WTC11 (cell line): ENCODE measurements around the gene MOV10. TPM values are rescaled to one million over a fixed set of nuclear protein-coding genes. Genes with fewer than 3 reads are reported as not detected.

Experiments
- ATAC-seq: fragments of 200-7000 bp; cut with Tn5 transposase; 2 replicates; pipeline ENCODE4 v1.10.0; 2021; ENCODE audit warnings: mild to moderate bottlenecking, moderate library complexity
- CTCF ChIA-PET: fragments of 300-600 bp; sonication (Branson Sonifier 250); formaldehyde crosslinking; loops from one replicate; lab custom pipeline; 2021; ENCODE audit warnings: antibody characterized with exemption; lab: Charles Lee
- POLR2A ChIA-PET: fragments of 350-600 bp; sonication (Branson Sonifier 250); formaldehyde crosslinking; loops from one replicate; lab custom pipeline; 2021; ENCODE audit warnings: antibody characterized with exemption; lab: Charles Lee
- DNase-seq: peaks from one replicate; pipeline ENCODE4 v3.0.0; 2021; ENCODE audit warnings: low spot score
- H3K27ac Mint-ChIP-seq: 2 replicates; pipeline ENCODE4 v1.8.0; 2021; ENCODE audit warnings: mixed read lengths
- H3K27me3 Mint-ChIP-seq: 2 replicates; pipeline ENCODE4 v1.8.0; 2021; ENCODE audit warnings: low read depth, mild to moderate bottlenecking, moderate library complexity, mixed read lengths
- H3K36me3 Mint-ChIP-seq: 2 replicates; pipeline ENCODE4 v1.8.0; 2021; ENCODE audit warnings: mixed read lengths
- H3K4me1 Mint-ChIP-seq: 2 replicates; pipeline ENCODE4 v1.8.0; 2022; ENCODE audit warnings: mixed read lengths
- H3K4me3 Mint-ChIP-seq: 2 replicates; pipeline ENCODE4 v1.8.0; 2021; ENCODE audit warnings: mild to moderate bottlenecking, moderate library complexity, mixed read lengths
- H3K9me3 Mint-ChIP-seq: 2 replicates; pipeline ENCODE4 v1.8.0; 2021; ENCODE audit warnings: mixed read lengths
- EMX1 ChIP-seq: fragments of 250-450 bp; sonication (Bioruptor Pico); IDR thresholded peaks from 2 replicates; pipeline ENCODE4 v1.8.0; 2021; ENCODE audit warnings: mild to moderate bottlenecking
- FOXP1 ChIP-seq: sonication (generic); formaldehyde crosslinking; IDR thresholded peaks from 2 replicates; pipeline ENCODE4 v1.8.0; 2022; ENCODE audit warnings: missing genetic modification reagents, mild to moderate bottlenecking, moderate library complexity, borderline replicate concordance
- GTF2I ChIP-seq: fragments of 250-450 bp; sonication (Bioruptor Pico); conservative IDR thresholded peaks from 2 replicates; pipeline ENCODE4 v1.4.0; 2021; ENCODE audit warnings: mild to moderate bottlenecking
- RORB ChIP-seq: fragments of 250-450 bp; sonication (Bioruptor Pico); IDR thresholded peaks from 2 replicates; pipeline ENCODE4 v1.9.0; 2021; ENCODE audit warnings: mild to moderate bottlenecking
- SMAD4 ChIP-seq: sonication (generic); formaldehyde crosslinking; IDR thresholded peaks from 2 replicates; pipeline ENCODE4 v1.8.0; 2022; ENCODE audit warnings: mild to moderate bottlenecking, missing genetic modification reagents
- SP1 ChIP-seq: sonication (generic); formaldehyde crosslinking; conservative IDR thresholded peaks from 2 replicates; pipeline ENCODE4 v1.8.1; 2022; ENCODE audit warnings: missing genetic modification reagents
- TEAD4 ChIP-seq: sonication (generic); formaldehyde crosslinking; IDR thresholded peaks from 2 replicates; pipeline ENCODE4 v1.8.0; 2022; ENCODE audit warnings: mild to moderate bottlenecking, missing genetic modification reagents
- USF2 ChIP-seq: sonication (generic); formaldehyde crosslinking; IDR thresholded peaks from 2 replicates; pipeline ENCODE4 v1.8.1; 2023; ENCODE audit warnings: mild to moderate bottlenecking, missing genetic modification reagents, moderate library complexity
- ZNF138 ChIP-seq: sonication (generic); formaldehyde crosslinking; conservative IDR thresholded peaks from 2 replicates; pipeline ENCODE4 v1.8.1; 2022; ENCODE audit warnings: mild to moderate bottlenecking, moderate library complexity, missing genetic modification reagents
- ZNF219 ChIP-seq: sonication (generic); formaldehyde crosslinking; IDR thresholded peaks from 2 replicates; pipeline ENCODE4 v1.8.0; 2023; ENCODE audit warnings: missing genetic modification reagents, mild to moderate bottlenecking, borderline replicate concordance
- ZNF532 ChIP-seq: fragments of 250-450 bp; sonication (Bioruptor Pico); IDR thresholded peaks from 2 replicates; pipeline ENCODE4 v1.9.0; 2021; ENCODE audit warnings: mild to moderate bottlenecking, borderline replicate concordance
- ZNF671 ChIP-seq: fragments of 250-450 bp; sonication (Bioruptor Pico); IDR thresholded peaks from 2 replicates; pipeline ENCODE4 v1.8.0; 2021; ENCODE audit warnings: mild to moderate bottlenecking
- total RNA-seq: library from RNA; stranded (reverse); gene quantifications from 3 replicates; pipeline ENCODE4 v1.2.3, GENCODE V29; 2021
- TF ChIP-seq, protein P1 (sequence below): sonication (generic); formaldehyde crosslinking; IDR thresholded peaks from 2 replicates; pipeline ENCODE4 v1.8.1; 2022; ENCODE audit warnings: missing genetic modification reagents, borderline replicate concordance
- TF ChIP-seq, protein P2 (sequence below): sonication (generic); formaldehyde crosslinking; IDR thresholded peaks from 2 replicates; pipeline ENCODE4 v1.8.1; 2023; ENCODE audit warnings: mild to moderate bottlenecking, missing genetic modification reagents, moderate library complexity
- TF ChIP-seq, protein P3 (sequence below): fragments of 250-450 bp; sonication (Bioruptor Pico); IDR thresholded peaks from 2 replicates; pipeline ENCODE4 v1.9.0; 2021; ENCODE audit warnings: mild to moderate bottlenecking
- TF ChIP-seq, protein P4 (sequence below): sonication (generic); formaldehyde crosslinking; IDR thresholded peaks from 2 replicates; pipeline ENCODE4 v1.8.0; 2022; ENCODE audit warnings: mild to moderate bottlenecking, missing genetic modification reagents
- TF ChIP-seq, protein P5 (sequence below): fragments of 250-450 bp; sonication (Bioruptor Pico); IDR thresholded peaks from 2 replicates; pipeline ENCODE4 v2.1.2; 2022; ENCODE audit warnings: mild to moderate bottlenecking, moderate library complexity
- TF ChIP-seq, protein P6 (sequence below): sonication (generic); formaldehyde crosslinking; IDR thresholded peaks from 2 replicates; pipeline ENCODE4 v1.8.1; 2022; ENCODE audit warnings: low read depth, mild to moderate bottlenecking, moderate library complexity, missing genetic modification reagents, borderline replicate concordance
- TF ChIP-seq, protein P7 (sequence below): fragments of 250-450 bp; sonication (Bioruptor Pico); IDR thresholded peaks from 2 replicates; pipeline ENCODE4 v1.9.0; 2021; ENCODE audit warnings: moderate library complexity, mild to moderate bottlenecking, inconsistent platforms, borderline replicate concordance
- TF ChIP-seq, protein P8 (sequence below): sonication (generic); formaldehyde crosslinking; IDR thresholded peaks from 2 replicates; pipeline ENCODE4 v1.8.1; 2022; ENCODE audit warnings: mild to moderate bottlenecking, missing genetic modification reagents, moderate library complexity, borderline replicate concordance

MOV10 gene
- total RNA-seq, 1 experiment from 2014 or later = 80.7 TPM

DNA sequence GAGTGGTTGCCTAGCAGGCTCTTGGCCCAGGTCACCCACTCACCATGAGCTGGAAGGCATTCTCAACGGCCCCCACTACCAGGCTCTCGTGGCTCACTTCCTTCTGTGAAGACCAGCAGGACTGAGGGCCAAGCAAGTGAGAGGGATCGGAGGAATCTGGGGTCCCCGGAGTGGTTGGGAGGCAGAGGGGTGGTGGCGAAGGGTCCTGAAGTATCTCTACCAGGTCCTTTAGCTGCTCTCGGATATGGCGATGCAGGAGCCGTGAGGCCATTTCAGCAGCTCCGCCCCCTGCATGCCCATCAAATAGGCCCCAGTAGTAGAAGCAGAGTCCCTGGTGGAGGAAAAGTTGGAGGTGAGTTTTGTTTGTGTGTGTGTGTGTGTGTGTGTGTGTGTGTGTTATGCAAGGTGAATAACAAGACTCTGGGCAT is 38.3 kb downstream of the MOV10 start:
- H3K36me3 Mint-ChIP-seq = peaks cover 4% of the 10 kb centered on the region
- peaks cover 30% of the 10 kb centered on the region for H3K27me3 Mint-ChIP-seq
- H3K27ac Mint-ChIP-seq = no peak overlapping the region
- H3K4me1 Mint-ChIP-seq = peaks cover 53% of the 10 kb centered on the region
- no peak for TF ChIP-seq ZNF671 (CRISPR knock-in tag)
- no peak for TF ChIP-seq RORB
- TF ChIP-seq, protein P1, sequence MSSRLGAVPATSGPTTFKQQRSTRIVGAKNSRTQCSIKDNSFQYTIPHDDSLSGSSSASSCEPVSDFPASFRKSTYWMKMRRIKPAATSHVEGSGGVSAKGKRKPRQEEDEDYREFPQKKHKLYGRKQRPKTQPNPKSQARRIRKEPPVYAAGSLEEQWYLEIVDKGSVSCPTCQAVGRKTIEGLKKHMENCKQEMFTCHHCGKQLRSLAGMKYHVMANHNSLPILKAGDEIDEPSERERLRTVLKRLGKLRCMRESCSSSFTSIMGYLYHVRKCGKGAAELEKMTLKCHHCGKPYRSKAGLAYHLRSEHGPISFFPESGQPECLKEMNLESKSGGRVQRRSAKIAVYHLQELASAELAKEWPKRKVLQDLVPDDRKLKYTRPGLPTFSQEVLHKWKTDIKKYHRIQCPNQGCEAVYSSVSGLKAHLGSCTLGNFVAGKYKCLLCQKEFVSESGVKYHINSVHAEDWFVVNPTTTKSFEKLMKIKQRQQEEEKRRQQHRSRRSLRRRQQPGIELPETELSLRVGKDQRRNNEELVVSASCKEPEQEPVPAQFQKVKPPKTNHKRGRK (CRISPR knock-in tag) = no peak
- TF ChIP-seq, protein P2, sequence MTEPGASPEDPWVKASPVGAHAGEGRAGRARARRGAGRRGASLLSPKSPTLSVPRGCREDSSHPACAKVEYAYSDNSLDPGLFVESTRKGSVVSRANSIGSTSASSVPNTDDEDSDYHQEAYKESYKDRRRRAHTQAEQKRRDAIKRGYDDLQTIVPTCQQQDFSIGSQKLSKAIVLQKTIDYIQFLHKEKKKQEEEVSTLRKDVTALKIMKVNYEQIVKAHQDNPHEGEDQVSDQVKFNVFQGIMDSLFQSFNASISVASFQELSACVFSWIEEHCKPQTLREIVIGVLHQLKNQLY (CRISPR knock-in tag) = no peak
- no peak for TF ChIP-seq GTF2I
- TF ChIP-seq, protein P3, sequence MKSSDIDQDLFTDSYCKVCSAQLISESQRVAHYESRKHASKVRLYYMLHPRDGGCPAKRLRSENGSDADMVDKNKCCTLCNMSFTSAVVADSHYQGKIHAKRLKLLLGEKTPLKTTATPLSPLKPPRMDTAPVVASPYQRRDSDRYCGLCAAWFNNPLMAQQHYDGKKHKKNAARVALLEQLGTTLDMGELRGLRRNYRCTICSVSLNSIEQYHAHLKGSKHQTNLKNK (CRISPR knock-in tag) = no peak
- TF ChIP-seq EMX1 (CRISPR knock-in tag) = no peak
- TF ChIP-seq ZNF532 (CRISPR knock-in tag) = no peak
- TF ChIP-seq, protein P4, sequence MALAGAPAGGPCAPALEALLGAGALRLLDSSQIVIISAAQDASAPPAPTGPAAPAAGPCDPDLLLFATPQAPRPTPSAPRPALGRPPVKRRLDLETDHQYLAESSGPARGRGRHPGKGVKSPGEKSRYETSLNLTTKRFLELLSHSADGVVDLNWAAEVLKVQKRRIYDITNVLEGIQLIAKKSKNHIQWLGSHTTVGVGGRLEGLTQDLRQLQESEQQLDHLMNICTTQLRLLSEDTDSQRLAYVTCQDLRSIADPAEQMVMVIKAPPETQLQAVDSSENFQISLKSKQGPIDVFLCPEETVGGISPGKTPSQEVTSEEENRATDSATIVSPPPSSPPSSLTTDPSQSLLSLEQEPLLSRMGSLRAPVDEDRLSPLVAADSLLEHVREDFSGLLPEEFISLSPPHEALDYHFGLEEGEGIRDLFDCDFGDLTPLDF (CRISPR knock-in tag) = no peak
- TF ChIP-seq, protein P5, sequence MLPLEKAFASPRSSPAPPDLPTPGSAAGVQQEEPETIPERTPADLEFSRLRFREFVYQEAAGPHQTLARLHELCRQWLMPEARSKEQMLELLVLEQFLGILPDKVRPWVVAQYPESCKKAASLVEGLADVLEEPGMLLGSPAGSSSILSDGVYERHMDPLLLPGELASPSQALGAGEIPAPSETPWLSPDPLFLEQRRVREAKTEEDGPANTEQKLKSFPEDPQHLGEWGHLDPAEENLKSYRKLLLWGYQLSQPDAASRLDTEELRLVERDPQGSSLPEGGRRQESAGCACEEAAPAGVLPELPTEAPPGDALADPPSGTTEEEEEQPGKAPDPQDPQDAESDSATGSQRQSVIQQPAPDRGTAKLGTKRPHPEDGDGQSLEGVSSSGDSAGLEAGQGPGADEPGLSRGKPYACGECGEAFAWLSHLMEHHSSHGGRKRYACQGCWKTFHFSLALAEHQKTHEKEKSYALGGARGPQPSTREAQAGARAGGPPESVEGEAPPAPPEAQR (CRISPR knock-in tag) = no peak
- TF ChIP-seq USF2 = no peak
- no peak for TF ChIP-seq ZNF219
- no peak for TF ChIP-seq ZNF138
- TF ChIP-seq, protein P6, sequence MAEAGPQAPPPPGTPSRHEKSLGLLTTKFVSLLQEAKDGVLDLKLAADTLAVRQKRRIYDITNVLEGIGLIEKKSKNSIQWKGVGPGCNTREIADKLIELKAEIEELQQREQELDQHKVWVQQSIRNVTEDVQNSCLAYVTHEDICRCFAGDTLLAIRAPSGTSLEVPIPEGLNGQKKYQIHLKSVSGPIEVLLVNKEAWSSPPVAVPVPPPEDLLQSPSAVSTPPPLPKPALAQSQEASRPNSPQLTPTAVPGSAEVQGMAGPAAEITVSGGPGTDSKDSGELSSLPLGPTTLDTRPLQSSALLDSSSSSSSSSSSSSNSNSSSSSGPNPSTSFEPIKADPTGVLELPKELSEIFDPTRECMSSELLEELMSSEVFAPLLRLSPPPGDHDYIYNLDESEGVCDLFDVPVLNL = no peak
- TF ChIP-seq, protein P7, sequence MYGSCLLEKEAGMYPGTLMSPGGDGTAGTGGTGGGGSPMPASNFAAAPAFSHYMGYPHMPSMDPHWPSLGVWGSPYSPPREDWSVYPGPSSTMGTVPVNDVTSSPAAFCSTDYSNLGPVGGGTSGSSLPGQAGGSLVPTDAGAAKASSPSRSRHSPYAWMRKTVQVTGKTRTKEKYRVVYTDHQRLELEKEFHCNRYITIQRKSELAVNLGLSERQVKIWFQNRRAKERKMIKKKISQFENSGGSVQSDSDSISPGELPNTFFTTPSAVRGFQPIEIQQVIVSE (CRISPR knock-in tag) = no peak
- TF ChIP-seq SP1 = no peak
- TF ChIP-seq SMAD4 (CRISPR knock-in tag) = no peak
- TF ChIP-seq TEAD4 = no peak
- TF ChIP-seq, protein P8, sequence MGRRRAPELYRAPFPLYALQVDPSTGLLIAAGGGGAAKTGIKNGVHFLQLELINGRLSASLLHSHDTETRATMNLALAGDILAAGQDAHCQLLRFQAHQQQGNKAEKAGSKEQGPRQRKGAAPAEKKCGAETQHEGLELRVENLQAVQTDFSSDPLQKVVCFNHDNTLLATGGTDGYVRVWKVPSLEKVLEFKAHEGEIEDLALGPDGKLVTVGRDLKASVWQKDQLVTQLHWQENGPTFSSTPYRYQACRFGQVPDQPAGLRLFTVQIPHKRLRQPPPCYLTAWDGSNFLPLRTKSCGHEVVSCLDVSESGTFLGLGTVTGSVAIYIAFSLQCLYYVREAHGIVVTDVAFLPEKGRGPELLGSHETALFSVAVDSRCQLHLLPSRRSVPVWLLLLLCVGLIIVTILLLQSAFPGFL (CRISPR knock-in tag) = no peak
- TF ChIP-seq FOXP1 (CRISPR knock-in tag) = no peak
- no peak for DNase-seq
- H3K9me3 Mint-ChIP-seq = no peaks in the 10 kb centered on the region
- CTCF ChIA-PET = interaction anchor here (0.6 to 12.5 kb wide), 2 partner anchors 91 to 368 kb away, joined by 4 to 373 read pairs; no protein-coding TSS in a partner anchor
- ATAC-seq = no peak
- H3K4me3 Mint-ChIP-seq = no peak overlapping the region
- POLR2A ChIA-PET = no interaction called here
